Measurements from ENCODE around the gene GMFB. TPM values are rescaled to one million over a fixed set of nuclear protein-coding genes. Genes with fewer than 3 reads are reported as not detected.

Gene GMFB
- total RNA-seq, 2 experiments from 2014 or later, result 29.2 to 32.1 TPM

DNA sequence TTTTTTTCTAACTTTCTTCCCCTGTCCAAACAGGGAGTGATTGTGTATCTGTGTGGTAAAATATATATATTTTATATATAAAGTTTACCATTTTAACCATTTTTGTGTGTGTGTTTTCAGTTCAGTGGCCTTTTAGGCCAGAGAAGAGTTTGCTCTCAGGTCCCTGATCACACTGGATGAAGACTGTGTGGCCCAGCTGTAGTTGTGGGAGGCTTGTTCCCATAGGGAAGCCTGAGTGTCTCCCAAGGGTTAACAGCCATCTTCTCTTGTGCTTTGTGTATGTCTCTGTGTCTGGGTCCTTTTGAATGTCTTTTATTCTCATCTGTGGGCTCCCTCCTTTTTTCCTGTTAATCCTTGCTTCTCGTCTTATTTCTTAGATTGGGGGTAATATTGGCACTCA is 44.3 kb upstream of the GMFB start:
- no peaks in the 10 kb centered on the region for H3K9me3 Mint-ChIP-seq
- H3K27ac Mint-ChIP-seq, result no peak overlapping the region
- DNase-seq (no peak), ATAC-seq (no peak)
- TF ChIP-seq CTCF (IDR thresholded peaks at IDR 0.05), result no peak
- peaks cover 2% of the 10 kb centered on the region for H3K4me1 Mint-ChIP-seq (ENCODE audit: low read depth)
- intact Hi-C loops (cut with micrococcal nuclease), result no loop called here
- CTCF ChIA-PET, result no interaction called here
- no peaks in the 10 kb centered on the region for H3K27me3 Mint-ChIP-seq
- POLR2A ChIA-PET, result no interaction called here
- no peak overlapping the region for H3K4me3 Mint-ChIP-seq
- H3K36me3 Mint-ChIP-seq (ENCODE audit: low read depth), result peaks cover 2% of the 10 kb centered on the region

DNA sequence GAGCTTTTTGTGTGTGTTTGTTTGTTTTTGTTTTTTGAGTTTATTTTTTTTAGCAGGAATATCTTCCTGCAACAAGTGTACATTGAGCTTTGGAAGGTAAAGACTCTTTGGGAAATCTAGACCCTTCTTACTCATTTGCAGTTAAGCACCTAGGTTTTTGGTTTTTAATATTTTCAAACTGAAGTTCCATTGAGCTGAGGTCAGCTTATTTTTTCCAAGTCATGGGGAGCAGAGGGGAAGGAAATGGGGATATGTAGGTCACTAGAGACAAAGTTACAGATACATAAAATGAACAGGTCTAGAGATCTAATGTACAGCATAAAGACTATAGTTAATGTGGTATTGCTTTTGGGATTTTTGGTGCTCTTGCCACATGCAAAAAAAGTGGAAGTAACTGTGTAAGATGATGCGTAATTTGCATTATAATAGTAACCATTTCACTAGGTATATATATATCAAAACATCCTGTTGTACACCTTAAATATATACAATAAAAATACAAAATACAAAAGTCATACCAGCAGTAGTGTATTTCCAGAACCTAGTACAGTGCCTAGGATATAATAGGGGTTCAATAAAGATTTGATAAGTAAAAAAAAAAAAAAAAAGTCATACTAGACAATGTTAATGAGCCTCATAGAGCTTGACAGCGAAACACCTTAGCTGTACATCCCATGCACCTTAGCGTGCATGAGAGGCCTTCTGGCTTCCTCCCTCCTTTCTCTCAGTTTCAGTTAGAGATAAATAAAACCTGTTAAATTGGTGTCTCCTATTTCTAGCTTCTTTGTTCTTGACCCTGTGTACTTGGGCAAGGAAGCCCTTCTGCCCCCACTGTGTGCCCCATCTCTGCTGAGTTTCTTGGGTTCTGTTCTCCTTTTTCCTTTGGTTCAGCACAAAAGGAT is 43.6 kb upstream of the GMFB start:
- CTCF ChIA-PET, result no interaction called here
- intact Hi-C loops (cut with micrococcal nuclease), result no loop called here
- no peak for TF ChIP-seq CTCF (IDR thresholded peaks at IDR 0.05)
- Mint-ChIP-seq H3K36me3 (ENCODE audit: low read depth) (no peaks in the 10 kb centered on the region), H3K4me1 (ENCODE audit: low read depth) (peaks cover 2% of the 10 kb centered on the region), H3K9me3 (no peaks in the 10 kb centered on the region), H3K27me3 (no peaks in the 10 kb centered on the region), H3K4me3 (no peak overlapping the region), H3K27ac (no peak overlapping the region)
- ATAC-seq (no peak), DNase-seq (no peak)
- POLR2A ChIA-PET, result interaction anchor here (1.0 kb wide), 1 partner anchor 8 kb away, joined by 3 read pairs; no protein-coding TSS in a partner anchor

- Mint-ChIP-seq H3K4me1 (ENCODE audit: low read depth) (peaks cover 2% of the 10 kb centered on the region), H3K27ac (no peak overlapping the region), H3K36me3 (ENCODE audit: low read depth) (peaks cover 3% of the 10 kb centered on the region), H3K9me3 (no peaks in the 10 kb centered on the region), H3K27me3 (no peaks in the 10 kb centered on the region), H3K4me3 (no peak overlapping the region)
- POLR2A ChIA-PET, result interaction anchor here (0.7 kb wide), 1 partner anchor 393 kb away, joined by 3 read pairs; no protein-coding TSS in a partner anchor
- TF ChIP-seq CTCF (IDR thresholded peaks at IDR 0.05), result no peak
- ATAC-seq, result no peak
- intact Hi-C loops (cut with micrococcal nuclease), result no loop called here
- CTCF ChIA-PET, result interaction anchor here (0.7 to 1.1 kb wide), 3 partner anchors 13 to 244 kb away, joined by 3 to 5 read pairs (median 3); no protein-coding TSS in a partner anchor
- no peak for DNase-seq
Observed at GRCh38 chr14:54529811-54530210, 41.0 kb upstream of the GMFB start.

DNA sequence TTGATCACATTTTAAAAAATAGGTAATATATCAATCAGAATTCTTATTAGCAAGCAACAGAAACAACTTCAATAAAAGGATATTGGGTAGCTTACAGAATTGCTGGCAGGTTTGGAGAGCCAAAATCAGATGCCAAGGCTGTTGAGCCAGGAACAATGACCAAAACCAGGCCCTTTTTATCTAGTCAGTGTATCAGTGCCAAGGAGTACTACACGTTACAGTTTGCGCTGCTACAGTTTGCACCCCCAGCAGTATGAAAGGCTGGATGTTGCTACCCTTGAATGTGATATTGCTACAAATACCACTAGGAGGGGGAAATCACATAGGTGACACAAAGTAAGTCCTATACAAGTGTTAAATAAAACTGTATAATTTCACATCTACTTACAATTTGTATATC is 40.2 kb upstream of the GMFB start:
- Mint-ChIP-seq H3K27me3 (no peaks in the 10 kb centered on the region), H3K4me3 (no peak overlapping the region), H3K9me3 (no peaks in the 10 kb centered on the region), H3K4me1 (ENCODE audit: low read depth) (peaks cover 2% of the 10 kb centered on the region), H3K27ac (no peak overlapping the region), H3K36me3 (ENCODE audit: low read depth) (peaks cover 3% of the 10 kb centered on the region)
- no peak for ATAC-seq
- DNase-seq, result no peak
- intact Hi-C loops (cut with micrococcal nuclease), result no loop called here
- ChIA-PET POLR2A (no interaction called here), CTCF (interaction anchor here (0.7 to 1.2 kb wide), 2 partner anchors 10 to 13 kb away, joined by 3 to 5 read pairs; no protein-coding TSS in a partner anchor)
- TF ChIP-seq CTCF (IDR thresholded peaks at IDR 0.05), result no peak

DNA sequence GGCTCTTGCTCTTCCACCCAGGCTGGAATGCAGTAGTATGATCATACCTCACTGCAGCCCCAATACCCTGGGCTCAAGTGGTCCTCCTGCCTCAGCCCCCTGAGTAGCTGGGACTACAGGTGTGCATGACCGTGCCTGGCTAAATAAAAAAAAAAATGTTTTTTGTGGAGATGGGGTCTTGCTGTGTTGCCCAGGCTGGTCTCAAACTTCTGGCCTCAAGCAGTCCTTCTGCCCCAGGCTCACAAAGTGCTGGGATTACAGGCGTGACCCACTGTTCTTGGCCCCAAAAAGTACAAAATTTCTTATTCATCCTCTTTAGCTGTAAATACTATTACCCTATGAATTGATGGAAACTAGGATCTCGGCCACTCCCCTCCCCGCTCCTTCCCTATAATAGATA is 35.6 kb upstream of the GMFB start:
- POLR2A ChIA-PET, result interaction anchor here (0.5 kb wide), 1 partner anchor 901 kb away, joined by 3 read pairs; no protein-coding TSS in a partner anchor
- TF ChIP-seq CTCF (IDR thresholded peaks at IDR 0.05), result no peak
- CTCF ChIA-PET, result interaction anchor here (0.7 to 1.0 kb wide), 2 partner anchors 25 to 41 kb away, joined by 3 read pairs; no protein-coding TSS in a partner anchor
- peaks cover 2% of the 10 kb centered on the region for H3K4me1 Mint-ChIP-seq (ENCODE audit: low read depth)
- no peaks in the 10 kb centered on the region for H3K9me3 Mint-ChIP-seq
- no peaks in the 10 kb centered on the region for H3K27me3 Mint-ChIP-seq
- no peak overlapping the region for H3K27ac Mint-ChIP-seq
- no peak for DNase-seq
- H3K4me3 Mint-ChIP-seq, result no peak overlapping the region
- no peak for ATAC-seq
- intact Hi-C loops (cut with micrococcal nuclease), result no loop called here
- H3K36me3 Mint-ChIP-seq (ENCODE audit: low read depth), result peaks cover 19% of the 10 kb centered on the region
